Ovary (tissue), 3 donors: ENCODE results near the gene PRKG1.

Experiments used
- POLR2A ChIP-seq: fragments of 450-650 bp; IDR thresholded peaks from one replicate; pipeline ENCODE4 v1.6.1; 2017; ENCODE audit warnings: antibody characterized with exemption, mild to moderate bottlenecking, moderate library complexity
- TF ChIP-seq, protein P1 (sequence below), 3 donors: fragments of 450-650 bp in 2 of 3; fragments of 200-600 bp in 1 of 3; IDR thresholded peaks; one replicate each; pipeline versions ENCODE4 v1.5.1 to v1.8.0; 2016 to 2022; ENCODE audit warnings: antibody characterized with exemption in 3 of 3, mild to moderate bottlenecking in 1 of 3
- donor health status: DM: no; HTN: no; CAD: no.

- TF ChIP-seq, protein P1, sequence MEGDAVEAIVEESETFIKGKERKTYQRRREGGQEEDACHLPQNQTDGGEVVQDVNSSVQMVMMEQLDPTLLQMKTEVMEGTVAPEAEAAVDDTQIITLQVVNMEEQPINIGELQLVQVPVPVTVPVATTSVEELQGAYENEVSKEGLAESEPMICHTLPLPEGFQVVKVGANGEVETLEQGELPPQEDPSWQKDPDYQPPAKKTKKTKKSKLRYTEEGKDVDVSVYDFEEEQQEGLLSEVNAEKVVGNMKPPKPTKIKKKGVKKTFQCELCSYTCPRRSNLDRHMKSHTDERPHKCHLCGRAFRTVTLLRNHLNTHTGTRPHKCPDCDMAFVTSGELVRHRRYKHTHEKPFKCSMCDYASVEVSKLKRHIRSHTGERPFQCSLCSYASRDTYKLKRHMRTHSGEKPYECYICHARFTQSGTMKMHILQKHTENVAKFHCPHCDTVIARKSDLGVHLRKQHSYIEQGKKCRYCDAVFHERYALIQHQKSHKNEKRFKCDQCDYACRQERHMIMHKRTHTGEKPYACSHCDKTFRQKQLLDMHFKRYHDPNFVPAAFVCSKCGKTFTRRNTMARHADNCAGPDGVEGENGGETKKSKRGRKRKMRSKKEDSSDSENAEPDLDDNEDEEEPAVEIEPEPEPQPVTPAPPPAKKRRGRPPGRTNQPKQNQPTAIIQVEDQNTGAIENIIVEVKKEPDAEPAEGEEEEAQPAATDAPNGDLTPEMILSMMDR (IDR thresholded peaks at IDR 0.05) = no peak
- TF ChIP-seq POLR2A = no peak
These were observed 1243.9 kb downstream of the PRKG1 start for GRCh38 chr10:52318136-52318701.
